ELF-1 (cell line): Measurements from ENCODE around the gene SLC25A21.
A peak's percentile ranks its signal among the peaks of the same experiment; 100 is the strongest.

Source experiments
- DNase-seq: peaks from one replicate; pipeline ENCODE4 v3.0.0-alpha.2; 2016; ENCODE audit warnings: low read depth, low spot score

Gene SLC25A21

GRCh38 chr14:36663404-36664321 is 508.7 kb downstream of the SLC25A21 start:
- DNase-seq, result no peak

- no peak for DNase-seq
Measured at GRCh38 chr14:36662543-36663403, 509.6 kb downstream of the SLC25A21 start.

DNA sequence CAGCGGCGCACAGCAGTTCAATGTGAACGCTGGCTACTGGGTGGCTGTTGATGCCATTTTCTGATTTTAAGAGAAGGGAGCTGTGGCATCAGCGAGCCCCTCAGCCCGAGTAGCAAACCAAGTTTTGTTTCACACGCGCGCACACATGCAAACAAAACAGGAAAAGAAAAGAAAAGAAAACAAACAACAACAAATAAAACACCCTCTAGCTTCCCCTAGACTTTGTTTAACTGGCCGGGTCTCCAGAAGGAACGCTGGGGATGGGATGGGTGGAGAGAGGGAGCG is 510.2 kb downstream of the SLC25A21 start:
- DNase-seq, result no peak

- DNase-seq, result peak; percentile 89
Measured at GRCh38 chr14:36661506-36662257, 510.7 kb downstream of the SLC25A21 start, which contains the start of gene PAX9. Gene PAX9 (plus strand): TSS chr14:36661860. CDS start chr14:36662090, 230 bp downstream.

GRCh38 chr14:36660736-36661505 is 511.5 kb downstream of the SLC25A21 start:
- DNase-seq, result no peak

GRCh38 chr14:36659822-36660735 is 512.3 kb downstream of the SLC25A21 start:
- DNase-seq, result no peak

GRCh38 chr14:36659010-36659821 is 513.2 kb downstream of the SLC25A21 start:
- DNase-seq, result no peak

DNA sequence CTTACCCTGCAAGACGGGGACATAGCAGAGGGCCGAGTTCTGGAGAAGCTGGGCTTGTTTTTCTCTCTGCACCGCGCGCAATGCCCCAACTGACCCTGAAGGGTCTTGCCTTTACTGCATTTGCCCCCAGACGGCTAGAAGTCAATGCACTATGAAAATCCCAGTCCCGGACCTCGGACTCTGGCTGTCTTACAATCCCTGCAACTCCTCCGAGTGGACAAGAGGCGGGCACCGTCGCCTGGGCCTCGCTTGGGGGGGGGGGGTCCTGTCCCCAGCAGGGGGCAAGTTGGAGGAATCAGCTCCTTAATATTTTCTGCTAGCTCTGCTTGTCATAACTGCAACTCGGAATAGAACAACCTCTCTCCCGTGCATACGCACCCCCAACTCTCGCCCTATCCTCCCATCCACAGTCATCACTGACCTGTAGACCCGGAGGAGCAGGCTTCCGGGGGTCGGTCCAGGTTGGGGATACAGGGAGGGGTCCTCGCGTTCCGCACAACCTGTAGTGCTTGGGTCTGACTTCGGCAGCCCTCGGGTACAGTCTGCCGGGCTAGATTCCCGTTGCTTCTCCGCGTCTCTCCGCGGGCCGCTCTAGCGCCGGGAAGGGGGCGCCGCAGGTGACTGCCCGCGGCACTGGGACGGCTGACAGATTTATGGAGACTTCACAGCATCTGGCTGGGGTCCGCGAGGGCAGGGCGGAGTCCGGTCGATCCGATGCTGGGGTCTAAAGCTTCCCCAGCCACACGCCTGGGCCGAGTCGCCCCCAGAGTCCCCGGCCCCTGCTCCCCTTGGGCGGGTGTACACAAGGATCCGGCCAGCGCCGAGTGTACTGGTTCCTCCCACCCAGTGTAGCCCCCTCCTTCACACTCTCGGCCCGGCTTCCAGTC is 514.0 kb downstream of the SLC25A21 start:
- no peak for DNase-seq

GRCh38 chr14:36657399-36658122 is 514.8 kb downstream of the SLC25A21 start:
- no peak for DNase-seq

DNA sequence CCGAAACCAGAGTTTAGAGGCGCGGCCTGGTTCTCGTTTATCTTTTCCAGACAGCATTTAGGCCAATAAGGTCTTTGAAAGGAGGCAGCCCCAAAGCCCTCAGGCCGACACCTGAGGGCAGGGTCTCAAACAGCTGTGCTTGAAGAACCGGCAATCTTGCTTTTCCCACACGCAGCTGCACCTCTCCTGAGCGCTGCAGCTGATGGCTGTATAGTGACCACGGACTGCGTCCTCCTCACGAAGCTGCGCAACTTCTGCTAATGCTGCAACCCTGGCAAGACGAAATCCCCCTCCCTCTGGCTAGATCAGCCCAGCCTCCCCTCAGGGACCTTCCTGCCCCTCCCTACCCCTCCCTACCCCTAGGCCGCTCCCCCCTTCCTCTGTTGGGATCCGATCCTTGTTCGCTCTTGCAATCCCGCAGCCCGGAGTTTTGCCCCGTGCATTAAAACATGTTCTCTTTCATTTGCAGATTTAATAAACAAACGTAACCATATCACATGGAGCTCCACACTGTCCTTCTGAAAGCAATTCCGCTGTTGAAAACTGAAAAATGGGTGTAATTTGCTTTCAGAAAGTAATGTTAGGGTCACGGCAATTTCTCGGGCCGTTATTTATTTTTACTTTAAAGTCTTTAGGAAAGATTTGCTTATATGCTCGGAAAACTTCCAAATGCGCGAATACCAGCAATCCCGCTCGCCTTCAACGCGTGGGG is 515.6 kb downstream of the SLC25A21 start:
- DNase-seq, result no peak

GRCh38 chr14:36655963-36656686 is 516.3 kb downstream of the SLC25A21 start:
- DNase-seq, result peak; percentile 51

DNA sequence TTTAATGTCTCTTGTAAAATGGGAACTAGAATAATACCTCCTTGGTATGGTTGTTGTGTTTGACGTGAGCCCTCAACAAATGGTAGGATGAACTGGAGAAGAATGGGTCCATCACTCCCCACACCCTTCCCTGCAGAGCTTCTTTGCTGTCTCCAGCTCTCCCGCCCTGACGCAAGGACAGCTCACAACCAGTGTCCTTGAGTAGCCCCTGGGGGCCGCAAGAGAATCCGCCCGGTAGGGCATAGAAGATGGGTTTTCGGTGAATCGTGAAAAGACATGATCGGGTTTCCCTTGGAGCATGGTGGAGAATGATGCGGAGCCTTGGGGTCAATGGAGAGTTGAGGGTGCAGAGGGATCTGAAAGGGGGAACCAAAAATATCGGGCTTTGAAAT is 516.8 kb downstream of the SLC25A21 start:
- DNase-seq, result no peak

GRCh38 chr14:36654794-36655381 is 517.5 kb downstream of the SLC25A21 start:
- DNase-seq, result no peak

DNA sequence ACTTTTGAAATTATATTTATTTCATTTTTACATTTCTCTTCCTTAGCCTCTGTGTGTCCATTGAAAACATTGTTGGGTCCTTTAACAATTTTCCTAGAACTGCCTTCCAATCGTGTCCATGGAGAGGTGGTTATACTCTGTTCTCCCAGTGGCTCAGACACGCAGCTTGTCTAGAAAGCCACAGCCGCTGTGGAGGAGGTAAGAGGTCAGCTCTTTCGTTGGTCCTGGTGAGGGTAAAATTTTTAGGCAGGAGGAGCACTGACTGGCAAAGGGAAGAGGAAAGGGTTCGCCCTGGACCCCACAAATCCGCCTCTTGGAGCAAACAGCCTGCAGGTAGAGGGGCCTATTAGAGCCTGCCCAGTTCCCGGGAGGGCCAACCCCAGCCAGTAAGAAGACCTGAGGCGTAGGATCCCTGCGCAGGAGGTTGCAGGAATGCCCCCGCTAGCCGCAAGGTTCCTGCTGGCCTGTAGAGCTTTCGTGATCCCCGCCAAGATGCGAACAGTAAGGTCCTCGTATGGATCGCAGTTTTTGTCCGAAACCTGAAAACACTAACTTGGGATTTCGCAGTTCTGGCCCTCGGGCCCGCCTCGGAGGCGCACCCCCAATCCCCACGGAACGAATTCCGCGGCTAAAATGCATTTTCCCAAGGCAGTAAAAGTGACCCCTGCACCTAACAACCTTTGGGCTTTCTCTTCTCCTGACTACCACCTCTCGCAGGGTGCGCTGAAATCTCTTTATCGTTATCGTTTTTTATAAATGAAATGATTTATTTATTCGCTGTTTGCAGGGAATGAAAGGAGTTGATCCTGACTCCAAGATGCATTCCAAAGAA is 518.2 kb downstream of the SLC25A21 start:
- DNase-seq, result no peak

- DNase-seq, result no peak
Measured at GRCh38 chr14:36653413-36653812, 519.0 kb downstream of the SLC25A21 start.
